NCI-H82 treated with DMSO at 0.1 percent for 48 hours (cell line): Measurements from ENCODE around the gene CRAMP1.

Source experiments
- DNase-seq: peaks from one replicate; lab custom pipeline; 2025; ENCODE audit not compliant: unreplicated experiment; lab: John Stamatoyannopoulos, UW

CRAMP1 gene

DNA sequence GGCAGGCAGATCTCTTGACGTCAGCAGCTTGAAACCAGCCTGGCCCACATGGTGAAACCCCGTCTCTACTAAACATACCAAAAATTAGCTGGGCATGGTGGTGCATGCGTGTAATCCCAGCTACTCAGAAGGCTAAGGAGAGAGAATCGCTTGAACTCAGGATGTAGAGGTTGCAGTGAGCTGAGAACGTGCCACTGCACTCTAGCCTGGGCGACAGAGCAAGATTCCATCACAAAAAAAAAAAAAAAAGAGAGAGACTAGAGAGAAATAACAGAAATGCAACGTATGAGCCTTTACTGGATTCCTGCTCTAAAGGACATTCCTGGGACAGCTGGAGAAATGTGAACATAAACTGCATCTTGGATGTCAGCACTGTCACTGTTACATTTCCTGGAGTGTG lies 11.1 kb upstream of the CRAMP1 start:
- no peak for DNase-seq

DNA sequence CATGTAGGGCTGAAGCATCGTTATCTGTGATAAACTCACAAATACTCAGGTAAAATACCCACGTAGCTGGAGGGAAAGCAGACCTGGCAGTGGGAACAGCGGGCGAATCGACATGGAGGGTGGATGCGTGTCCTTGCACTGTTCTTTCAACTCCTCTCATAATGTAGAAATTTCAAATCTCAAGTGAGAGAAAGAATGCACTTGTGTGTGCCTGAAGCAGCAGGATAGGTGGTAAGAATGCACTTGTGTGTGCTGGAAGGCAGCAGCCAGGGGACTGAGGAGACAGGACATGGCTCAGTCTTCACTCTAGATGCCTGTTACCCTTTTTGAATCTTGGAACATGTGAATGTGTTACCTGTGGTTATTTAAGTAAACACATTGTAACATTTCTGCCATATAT lies 10.7 kb upstream of the CRAMP1 start:
- DNase-seq: no peak

DNA sequence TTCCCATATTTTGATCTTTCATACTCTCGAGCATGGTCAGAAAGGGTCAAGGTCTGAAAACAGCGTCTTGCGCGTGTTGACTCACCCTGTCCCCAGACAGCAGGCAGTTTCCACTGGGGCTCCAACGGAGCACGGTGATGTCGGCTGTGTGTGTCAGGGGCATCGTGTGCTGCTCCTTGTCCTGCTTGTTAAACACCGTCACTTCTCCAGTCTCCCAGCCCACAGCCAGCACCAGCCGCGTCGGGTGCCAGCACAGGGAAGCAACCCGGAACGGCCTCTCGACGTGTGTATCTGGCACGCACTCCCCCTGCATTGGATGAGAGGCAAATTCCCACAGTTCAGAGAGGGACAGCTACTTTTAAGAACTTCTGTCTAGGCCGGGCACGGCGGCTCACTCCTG lies 9.9 kb upstream of the CRAMP1 start:
- DNase-seq: no peak

DNA sequence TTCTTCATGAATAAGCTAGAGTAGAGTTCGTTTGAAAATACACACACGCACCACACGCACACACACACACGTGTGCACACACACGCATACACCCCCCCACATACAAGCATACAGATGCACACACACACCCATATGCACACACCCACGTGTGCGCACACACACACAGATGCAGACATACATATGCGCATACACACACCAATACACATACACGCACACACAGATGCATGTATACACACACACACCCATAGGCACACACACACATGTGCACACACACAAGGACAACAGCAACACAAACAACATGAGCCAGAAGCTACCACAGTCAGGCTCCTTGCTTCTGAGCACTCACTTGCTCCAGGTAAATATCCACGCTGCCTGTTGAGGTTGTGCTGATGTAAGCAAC lies 5.4 kb upstream of the CRAMP1 start:
- DNase-seq: no peak

DNA sequence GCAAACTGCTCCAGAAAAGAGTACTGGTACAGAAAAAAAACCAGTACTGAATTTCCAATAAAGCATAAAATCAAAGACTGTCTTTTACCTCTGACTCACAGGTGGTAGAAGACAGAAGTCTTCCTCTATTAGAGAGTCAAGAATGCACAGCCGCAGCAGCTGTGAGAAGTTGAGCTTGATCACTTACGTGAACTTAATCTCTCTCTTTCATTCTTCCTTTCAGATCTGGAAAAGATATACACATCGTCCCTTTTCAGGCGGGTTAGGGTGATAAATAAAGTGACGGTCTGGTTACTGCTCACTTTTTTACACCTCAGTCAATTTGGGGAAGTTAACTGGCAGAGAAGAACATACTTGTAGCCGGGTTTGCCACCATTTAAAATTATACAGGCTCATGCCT lies 4.2 kb upstream of the CRAMP1 start:
- no peak for DNase-seq

DNA sequence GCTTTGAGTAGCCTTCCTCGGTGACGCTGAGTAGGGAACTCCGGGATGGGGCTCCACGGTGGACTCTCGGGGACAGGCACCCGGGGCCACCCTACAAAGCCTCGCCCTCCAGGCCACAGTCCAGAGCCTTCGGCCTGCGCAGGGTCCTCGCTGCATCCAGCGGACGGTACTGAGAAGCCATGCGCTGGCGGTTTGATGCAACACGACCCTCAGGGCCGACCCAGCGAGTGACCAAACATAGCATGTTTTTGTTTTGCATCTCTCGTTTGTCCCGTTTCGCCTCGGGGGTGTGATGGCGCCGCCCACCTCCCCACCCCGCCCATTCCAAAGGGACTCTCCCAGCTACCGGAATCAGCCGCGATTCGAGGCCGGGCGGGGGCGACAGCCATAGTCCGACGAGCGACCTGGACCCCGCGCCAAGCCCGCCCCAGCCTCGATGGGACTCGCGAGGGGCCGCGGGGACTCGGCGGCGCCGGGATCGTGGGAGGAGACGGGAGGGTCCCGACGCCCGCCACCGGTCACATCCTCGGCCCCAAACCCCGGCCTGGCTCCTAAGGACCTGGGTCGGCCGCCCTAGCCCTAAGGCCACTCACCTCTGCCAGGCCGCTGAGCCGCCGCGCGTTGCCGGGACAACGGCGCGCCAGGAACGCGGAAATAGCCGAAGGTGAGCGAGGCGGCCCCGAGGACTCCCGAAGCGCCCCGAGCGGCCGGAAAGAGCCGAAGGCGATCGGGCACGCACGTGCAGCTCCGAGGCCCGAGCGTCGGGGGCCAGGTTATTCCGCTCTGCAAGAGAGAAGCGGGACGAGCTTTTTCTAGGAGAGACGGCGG lies 1.9 kb upstream of the CRAMP1 start:
- peak; percentile 55 for DNase-seq

DNA sequence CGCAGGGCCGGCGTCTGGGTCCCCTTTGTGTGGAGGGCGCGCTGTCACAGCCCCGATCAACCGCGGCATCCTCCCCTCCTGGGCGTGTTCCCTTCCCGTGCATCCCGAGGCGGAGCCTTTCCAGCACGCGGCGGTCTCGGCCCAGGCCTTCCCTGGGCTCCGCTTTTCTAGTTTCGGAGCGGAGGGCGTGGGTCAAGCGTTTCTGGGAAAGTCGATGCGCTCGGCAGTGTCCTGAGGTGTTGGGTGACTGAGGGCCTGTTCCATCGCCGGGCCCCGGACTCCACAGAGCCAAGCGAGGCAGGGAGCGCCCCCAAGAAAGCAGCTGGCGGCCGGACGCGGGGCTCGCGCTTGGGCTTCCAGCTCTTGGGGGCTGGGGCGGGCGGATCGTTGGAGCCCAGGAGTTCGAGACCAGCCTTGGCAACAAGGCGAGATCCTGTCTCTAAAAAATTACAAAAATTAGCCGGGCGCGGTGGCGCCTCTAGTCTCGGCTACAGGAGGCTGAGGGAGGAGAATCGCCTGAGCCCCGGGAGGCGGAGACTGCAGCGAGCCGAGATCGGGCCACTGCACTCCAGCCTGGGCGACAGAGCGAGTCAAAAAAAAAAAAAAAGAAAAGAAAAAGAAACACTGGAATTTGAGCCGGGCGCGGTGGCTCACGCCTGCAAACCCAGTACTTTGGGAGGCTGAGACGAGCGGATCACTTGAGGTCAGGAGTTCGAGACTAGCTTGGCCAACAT lies 1.1 kb upstream of the CRAMP1 start:
- no peak for DNase-seq

DNA sequence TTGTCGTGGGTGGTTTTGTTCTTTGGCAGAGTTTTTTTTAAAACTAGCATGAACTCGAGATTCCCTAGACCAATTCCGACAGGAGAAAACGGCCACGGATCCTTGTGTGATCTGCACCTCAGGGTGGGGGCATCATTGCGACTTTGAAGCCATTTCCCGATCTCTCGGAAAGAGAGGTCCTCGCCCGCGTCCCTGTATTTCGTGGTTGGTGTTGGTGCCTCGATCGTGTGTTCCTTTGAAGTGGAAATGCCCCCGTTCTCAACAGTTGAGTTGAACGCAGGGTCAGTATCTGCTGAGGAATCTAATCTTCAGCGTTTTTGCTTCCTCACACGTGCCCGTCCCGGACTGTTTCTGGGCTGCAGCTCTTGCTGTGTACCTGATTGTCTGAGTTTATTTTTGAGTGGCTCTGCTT lies 1.1 kb downstream of the CRAMP1 start:
- DNase-seq: no peak

DNA sequence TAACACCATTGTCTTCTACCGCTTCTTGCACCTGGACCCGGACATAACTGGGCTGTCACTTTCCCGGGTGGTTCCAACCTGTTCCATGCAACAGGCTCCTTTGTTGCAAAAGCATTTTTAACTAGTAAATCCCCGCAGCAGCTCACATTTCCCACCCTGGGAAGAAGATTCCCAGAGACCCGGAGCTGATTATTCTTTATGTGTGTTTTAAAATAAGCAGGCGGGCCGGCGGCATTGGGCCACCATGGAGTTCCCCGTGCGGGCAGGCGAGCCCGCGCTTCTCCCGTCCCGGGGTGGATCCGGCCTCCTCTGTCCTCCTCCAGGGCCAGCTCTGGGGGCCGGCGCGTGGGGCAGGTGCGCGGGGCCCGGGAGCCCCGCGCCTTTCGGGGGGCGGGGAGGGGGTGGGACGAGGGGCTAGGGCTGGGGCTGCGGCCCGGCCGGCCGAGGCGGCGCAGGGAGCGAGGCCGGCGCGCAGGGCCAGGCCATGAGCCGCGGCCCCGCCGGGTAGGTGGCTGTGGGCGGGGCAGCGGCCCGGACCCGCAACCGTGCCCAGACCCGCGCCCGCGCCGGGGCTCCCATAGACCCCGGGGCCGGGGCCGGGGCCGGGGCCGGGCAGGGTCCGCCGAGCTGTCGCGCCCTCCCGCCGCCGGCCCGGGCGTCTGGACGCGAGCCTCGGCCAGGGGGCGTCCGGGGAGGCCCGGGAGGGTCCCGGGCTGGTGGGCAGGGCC lies 1.7 kb downstream of the CRAMP1 start:
- DNase-seq: no peak

DNA sequence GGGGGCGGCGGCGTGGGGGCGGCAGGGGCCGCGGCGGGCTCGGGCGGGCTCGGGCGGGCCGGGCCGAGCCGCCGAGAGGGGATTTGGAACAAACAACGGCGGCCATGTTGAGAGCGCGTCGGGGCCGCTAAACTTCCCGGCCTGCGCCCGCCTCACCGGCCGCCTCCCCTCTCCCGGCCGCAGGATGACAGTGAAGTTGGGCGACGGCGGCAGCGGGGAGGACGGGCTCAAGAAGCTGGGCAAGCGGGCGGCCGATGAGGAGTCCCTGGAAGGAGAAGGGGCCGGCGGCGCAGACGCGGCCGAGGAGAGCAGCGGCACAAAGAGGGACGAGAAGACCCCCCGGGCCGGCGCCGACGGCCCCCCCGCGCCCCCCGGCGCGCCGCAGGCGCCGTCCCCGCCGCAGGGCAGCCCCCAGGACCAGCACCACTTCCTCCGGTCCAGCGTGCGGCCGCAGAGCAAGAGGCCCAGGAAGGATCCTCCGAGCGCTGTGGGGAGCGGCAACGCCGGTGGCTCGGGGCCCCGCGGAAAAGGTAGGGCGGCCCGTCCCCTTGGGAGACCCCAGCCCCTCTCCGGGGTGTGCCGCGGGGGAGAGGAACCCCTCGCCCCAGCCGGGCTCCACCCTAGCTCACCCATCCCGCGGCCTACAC lies 2.4 kb downstream of the CRAMP1 start:
- no peak for DNase-seq

DNA sequence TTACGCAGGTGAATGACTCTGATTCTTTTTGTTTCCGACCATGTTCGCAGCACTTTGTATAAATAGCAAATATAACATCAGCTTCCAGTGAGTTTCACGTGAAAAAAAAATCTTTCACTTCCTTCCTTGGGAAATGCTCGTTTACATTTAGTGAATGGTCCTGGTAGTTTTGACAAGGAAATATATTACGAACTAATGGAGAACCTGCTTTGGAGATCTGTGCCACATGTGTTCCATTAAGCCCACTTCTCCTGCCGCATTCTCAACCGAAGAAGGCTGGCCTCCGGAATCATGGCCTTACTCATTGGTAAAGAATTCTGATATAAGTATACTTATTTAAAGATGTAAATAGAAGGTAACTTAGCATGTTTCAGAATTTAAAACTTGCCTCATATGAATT lies 3.6 kb downstream of the CRAMP1 start:
- no peak for DNase-seq

DNA sequence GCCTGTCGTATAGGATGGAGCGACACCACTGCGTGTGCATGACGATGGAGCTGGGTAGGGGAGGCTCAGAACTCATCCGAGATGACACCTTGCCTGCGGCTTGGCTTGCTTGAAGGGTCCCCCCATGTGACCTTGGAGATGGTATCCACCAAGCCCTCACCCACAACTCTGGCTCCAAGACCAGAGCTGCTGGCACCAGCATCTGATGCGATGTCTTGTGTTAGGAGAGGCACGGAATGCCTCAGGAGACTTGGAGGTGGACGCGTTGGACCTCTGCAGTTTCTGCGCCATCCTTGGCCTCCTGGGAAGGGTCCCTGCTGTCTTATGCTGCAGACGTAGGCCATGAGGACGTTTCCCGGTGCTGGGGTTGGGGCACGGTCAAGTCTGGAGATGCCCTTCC lies 7.8 kb downstream of the CRAMP1 start:
- DNase-seq: no peak

DNA sequence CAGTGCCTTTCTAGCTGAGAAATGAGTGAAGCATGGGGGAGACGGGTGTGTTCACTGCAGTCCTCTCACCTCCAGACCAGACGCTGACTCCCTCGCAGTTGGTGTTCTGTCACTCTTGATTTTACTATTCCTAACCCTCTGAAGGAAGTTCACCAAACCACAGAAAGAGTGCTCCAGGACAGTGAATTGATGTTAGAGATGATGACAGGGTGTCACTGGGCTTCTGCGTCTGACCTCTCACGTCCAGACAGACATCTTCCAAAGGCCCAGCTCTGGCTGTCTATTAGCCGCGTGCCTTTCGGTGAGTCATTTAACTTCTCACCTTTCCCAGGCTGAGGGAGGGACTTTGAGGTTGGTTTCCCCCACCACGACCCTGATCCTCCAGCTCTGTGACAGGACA lies 8.2 kb downstream of the CRAMP1 start:
- no peak for DNase-seq

DNA sequence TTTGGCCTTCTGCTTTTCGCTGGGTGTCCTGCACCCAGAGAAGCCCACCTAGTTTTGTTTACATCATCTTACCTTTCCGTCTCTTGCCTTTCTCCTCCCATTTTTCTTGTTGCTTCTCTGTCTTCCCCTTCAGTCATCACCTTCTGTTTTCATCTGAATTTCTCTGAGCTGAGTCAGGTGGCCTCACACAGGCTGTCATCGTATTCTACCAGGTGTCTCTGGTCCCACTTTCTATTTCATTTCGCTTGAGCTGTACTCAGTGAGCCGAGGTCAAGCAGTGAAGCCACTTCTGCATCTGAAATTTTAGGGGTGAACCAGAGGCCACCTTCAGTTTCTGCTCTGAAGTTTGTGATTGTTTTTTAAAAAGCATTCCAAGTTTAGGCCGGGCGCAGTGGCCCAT lies 9.7 kb downstream of the CRAMP1 start:
- DNase-seq: no peak

DNA sequence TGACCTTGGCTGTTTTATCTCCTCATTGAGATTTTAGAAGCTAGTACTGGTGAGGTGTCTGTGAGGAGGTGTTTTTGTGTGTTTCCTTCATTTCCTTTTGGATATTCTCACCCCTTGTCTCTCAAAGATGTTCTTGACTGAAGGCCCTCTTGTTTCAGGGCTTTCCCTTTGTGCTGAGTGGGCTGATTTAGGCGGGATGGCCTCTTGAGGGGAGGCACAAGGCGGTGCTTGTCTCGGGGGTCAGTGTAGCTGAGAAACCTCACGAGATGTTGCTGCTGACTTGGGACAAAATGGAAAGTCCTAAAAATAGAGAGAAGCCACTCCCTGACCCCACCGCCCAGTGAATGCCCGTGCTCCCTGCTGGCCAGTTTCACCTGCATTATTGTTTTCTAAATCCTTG lies 14.2 kb downstream of the CRAMP1 start:
- no peak for DNase-seq

DNA sequence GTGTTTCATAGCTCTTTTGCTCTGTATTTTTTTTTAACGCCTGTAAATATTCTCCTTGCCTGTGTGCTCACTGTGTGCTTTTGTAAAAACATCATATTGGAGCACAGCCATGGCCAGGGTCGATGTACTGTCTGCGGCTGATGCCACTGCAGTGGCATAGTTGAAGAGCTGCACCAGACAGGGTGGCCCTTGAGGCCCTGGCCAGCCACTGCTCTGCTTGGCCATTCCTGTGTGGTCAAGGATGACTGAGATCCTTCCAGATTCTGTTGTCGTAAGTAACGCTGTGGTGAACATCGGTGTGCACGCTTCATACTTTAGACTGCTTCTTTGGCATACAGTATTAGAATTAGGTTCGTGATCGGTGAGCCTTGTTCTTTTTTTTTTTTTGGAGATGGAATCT lies 14.6 kb downstream of the CRAMP1 start:
- no peak for DNase-seq

DNA sequence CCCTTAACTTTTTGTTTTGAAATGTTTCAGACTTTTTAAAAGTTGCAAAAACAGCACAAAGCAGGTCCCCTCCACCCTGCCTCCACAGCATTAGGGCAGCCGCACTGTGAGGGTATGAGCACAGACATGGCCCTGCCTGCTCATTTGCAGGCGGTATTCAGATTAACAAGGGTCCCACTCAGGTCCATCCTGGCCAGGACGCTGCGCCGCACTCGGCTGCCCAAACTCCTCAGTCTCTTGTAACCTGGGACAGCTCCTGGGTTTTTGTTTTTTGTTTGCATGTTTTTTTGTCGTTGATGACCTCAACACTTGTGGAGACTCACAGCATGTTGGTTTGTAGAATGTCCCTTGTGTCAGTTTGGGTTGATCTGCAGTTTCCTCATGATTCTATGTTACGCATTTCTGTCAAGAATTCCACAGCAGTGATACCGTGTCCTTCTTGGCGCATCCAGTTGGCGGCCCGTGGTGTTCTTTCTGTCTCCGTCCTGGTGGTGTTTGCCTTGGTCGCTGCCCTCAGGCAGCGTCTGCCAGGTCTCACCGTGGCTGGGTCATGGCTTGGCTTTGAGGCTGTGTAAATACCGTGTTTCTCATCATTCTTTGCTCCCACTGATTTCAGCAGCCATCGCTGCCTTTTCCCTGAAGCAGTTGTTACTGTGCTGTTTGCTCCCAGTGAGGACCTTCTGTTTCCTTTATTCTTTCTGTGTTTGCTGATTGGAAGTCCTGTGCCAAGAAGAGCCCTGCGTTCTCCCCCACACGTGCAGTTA lies 18.5 kb downstream of the CRAMP1 start:
- no peak for DNase-seq

DNA sequence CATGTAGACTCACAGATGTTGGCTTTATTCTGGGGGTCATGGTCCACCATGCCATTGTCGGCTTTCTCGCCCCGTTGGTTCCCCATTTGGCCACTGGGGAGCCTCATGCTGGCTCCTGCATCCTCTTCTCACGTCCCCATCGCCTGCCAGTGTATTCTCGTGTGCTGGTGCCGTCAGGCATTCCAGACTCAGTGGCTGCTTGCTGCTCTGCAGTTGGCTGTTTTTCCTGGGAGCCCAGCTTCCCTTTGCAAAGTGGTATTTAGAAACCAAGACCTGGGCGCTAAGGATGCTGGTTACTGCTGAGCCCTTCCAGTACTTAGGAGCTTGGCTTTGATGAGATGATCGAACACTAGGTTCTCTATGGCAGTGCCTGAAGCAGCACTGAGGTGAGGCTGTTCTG lies 19.1 kb downstream of the CRAMP1 start:
- no peak for DNase-seq

DNA sequence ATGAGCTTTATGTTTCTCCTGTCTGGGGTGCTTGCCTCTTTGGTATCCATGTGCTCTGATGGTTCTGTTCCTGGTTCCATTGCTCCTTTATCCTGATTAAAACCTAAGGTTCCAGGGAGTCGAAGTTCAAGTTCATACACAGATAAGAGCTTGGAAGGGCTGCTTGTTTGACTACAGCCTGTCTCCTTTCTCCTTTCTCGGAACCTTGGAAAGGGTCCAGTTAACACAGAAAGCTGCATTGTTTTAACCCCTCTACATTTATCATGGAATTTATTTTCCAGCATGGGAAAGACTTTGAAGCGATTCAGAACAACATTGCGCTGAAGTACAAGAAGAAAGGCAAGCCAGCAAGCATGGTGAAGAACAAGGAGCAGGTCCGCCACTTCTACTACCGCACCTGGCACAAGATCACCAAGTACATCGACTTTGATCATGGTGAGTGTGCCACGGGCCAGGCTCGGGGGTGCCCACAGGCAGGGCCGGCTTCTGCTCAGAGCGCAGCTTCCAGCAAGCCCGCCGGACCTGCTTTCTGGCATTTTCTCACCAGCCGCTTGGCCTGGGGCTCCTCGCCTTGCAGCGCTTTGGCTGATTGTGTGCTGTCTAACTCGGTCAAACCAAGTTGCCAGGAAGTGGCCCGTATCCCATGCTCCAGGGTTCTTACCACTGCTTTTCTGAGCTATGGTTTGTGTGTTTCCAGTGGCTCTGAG lies 19.9 kb downstream of the CRAMP1 start:
- no peak for DNase-seq

DNA sequence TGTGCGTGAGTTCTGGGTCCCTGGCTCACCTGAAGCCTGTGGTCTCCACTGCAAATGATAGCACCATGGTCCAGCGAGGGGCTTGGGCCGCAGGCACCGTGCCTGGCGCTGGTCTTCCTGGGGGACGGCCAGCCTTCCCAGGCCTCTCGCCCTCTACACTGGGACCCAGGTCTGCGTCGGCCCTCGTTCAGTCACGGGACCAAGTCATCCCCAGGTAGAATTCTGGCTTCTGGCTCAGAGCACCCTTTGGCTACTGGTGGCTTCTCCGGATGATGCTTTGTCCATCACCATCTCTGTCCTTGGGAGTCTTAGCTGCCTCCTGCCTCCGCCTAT lies 20.4 kb downstream of the CRAMP1 start:
- DNase-seq: no peak
